Heart left ventricle (tissue), 16 donors: ENCODE data around the gene CPEB2. TPM values are rescaled to one million over a fixed set of nuclear protein-coding genes. Genes with fewer than 3 reads are reported as not detected.

Source experiments
- ATAC-seq, 4 donors: fragments of 200-7000 bp; cut with Tn5 transposase; one replicate each; pipeline ENCODE4 v1.9.1; 2020 to 2022; ENCODE audit warnings: moderate library complexity in 4 of 4, mild to moderate bottlenecking in 3 of 4, moderate number of reproducible peaks in 1 of 4
- DNase-seq, 5 donors: peaks; one replicate each; pipeline ENCODE4 v3.0.0-alpha.2; 2020
- H3K27ac ChIP-seq, 12 donors: fragments of 200-600 bp; sonication (generic) in 4 of 12; one replicate each; pipeline versions ENCODE4 v1.5.0 to v1.8.0; 2016 to 2022; ENCODE audit warnings: mild to moderate bottlenecking in 2 of 12
- H3K27me3 ChIP-seq, 9 donors: fragments of 200-600 bp; sonication (generic) in 2 of 9; one replicate each; pipeline versions ENCODE4 v1.5.1 to v1.8.0; 2016 to 2022; ENCODE audit warnings: mild to moderate bottlenecking in 3 of 9
- H3K36me3 ChIP-seq, 9 donors: fragments of 200-600 bp; sonication (generic) in 2 of 9; one replicate each; pipeline versions ENCODE4 v1.5.0 to v1.8.0; 2018 to 2022; ENCODE audit warnings: mild to moderate bottlenecking in 2 of 9
- H3K4me1 ChIP-seq, 12 donors: fragments of 200-600 bp; sonication (generic) in 4 of 12; one replicate each; pipeline versions ENCODE4 v1.5.0 to v1.8.0; 2016 to 2022; ENCODE audit warnings: mild to moderate bottlenecking in 3 of 12
- H3K4me3 ChIP-seq, 12 donors: fragments of 200-600 bp; sonication (generic) in 4 of 12; one replicate each; pipeline versions ENCODE4 v1.5.0 to v1.8.0; 2017 to 2022; ENCODE audit warnings: mild to moderate bottlenecking in 9 of 12, moderate library complexity in 4 of 12
- H3K9me3 ChIP-seq, 12 donors: fragments of 200-600 bp; sonication (generic) in 4 of 12; one replicate each; pipeline versions ENCODE4 v1.5.0 to v1.8.0; 2016 to 2022; ENCODE audit warnings: mild to moderate bottlenecking in 1 of 12
- POLR2A ChIP-seq, 2 donors: fragments of 450-650 bp; IDR thresholded peaks; one replicate each; pipeline ENCODE4 v1.6.1; 2017; ENCODE audit warnings: antibody characterized with exemption in 2 of 2, mild to moderate bottlenecking in 2 of 2, moderate library complexity in 2 of 2
- WGBS, 4 donors: extraction: QIAGEN DNeasy Blood & Tissue Kit in 2 of 4; methylation state at CpG; one replicate each; pipeline versions ENCODE4 v1.1.5 to v1.1.7; 2013 to 2018; 5-methylcytosine and 5-hydroxymethylcytosine counted together
- intact Hi-C, 10 donors: fragments of 100-400 bp; cut with DNase I; formaldehyde crosslinking; loops; one replicate each; pipeline versions ENCODE4 v1.11.1 to v1.14.2; 2022
- polyA plus RNA-seq, 2 donors: library from polyadenylated mRNA; stranded (reverse); fragments of 200-250 nt; gene quantifications; one replicate each; pipeline ENCODE4 v1.2.3, GENCODE V29; 2013
- total RNA-seq, 9 donors: library from RNA; depleted of rRNA in 2 of 9; stranded (reverse); fragments of >200 nt in 2 of 9; fragmentation: NEBNext Ultra II Directional in 3 of 9; extraction: Animal tissue kit (Norgen Biotek cat#: 25700) in 3 of 9; gene quantifications; one replicate each; pipeline versions ENCODE4 v1.1.0 to v1.2.4, GENCODE V29; 2016 to 2023
- TF ChIP-seq, protein P1 (sequence below), 12 donors: fragments of 200-600 bp; sonication (generic) in 4 of 12; IDR thresholded peaks; one replicate each; pipeline versions ENCODE4 v1.5.0 to v1.8.0; 2018 to 2022; ENCODE audit warnings: antibody characterized with exemption in 12 of 12, mild to moderate bottlenecking in 5 of 12
- donor health status: ischemic (EF 13 %, LVEDD 7.1; RV severe dilation, severe dysfunction).
- donor health status: healthy with polysubstance abuse.
- donor health status: DM: no; HTN: yes; CAD: no.
- donor health status: DM: no; HTN: no; CAD: no.
- donor health status: ischemic (EF 25% LVEDD 6.9; RV normal size, moderate dysfunction).
- donor health status: ischemic (EF 25% LVEDD 5.7; RV mildly dilated, moderate dysfunction).
- donor health status: healthy.
- donor health status: DM: yes; HTN: yes; CAD: no.
- donor health status: ischemic (EF 35%, LVEDD 5.7; RV mildly dilated, moderate dysfunction).
- donor health status: nonischemic (EF 11% LVEDD 7.7; RV severe dilation, severe dysfunction).
- donor health status: DM: yes; HTN: yes; CAD: no.
- donor health status: PGD.
- donor health status: ischemic (EF 29% LVEDD 5.4; RV normal size, mild dysfunction).
- donor health status: nonischemic (EF 23%, LVEDD 6.1; RV moderate dilation, normal function).

Gene CPEB2
- total and polyA plus RNA-seq, 11 donors, result 4.2 to 26.1 (median 17.2) TPM

GRCh38 chr4:15066140-15066539 is 63.9 kb downstream of the CPEB2 start:
- Histone ChIP-seq H3K36me3 (peaks cover 0 to 89% (median 61%) of the 10 kb centered on the region in 9 donors), H3K4me3 (no peak overlapping the region), H3K27me3 (no peaks in the 10 kb centered on the region), H3K9me3 (no peaks in the 10 kb centered on the region), H3K4me1 (peaks cover 0 to 8% (median 0%) of the 10 kb centered on the region in 12 donors), H3K27ac (no peak overlapping the region)
- intact Hi-C loops, result no loop called here
- no peak for DNase-seq
- TF ChIP-seq, protein P1, sequence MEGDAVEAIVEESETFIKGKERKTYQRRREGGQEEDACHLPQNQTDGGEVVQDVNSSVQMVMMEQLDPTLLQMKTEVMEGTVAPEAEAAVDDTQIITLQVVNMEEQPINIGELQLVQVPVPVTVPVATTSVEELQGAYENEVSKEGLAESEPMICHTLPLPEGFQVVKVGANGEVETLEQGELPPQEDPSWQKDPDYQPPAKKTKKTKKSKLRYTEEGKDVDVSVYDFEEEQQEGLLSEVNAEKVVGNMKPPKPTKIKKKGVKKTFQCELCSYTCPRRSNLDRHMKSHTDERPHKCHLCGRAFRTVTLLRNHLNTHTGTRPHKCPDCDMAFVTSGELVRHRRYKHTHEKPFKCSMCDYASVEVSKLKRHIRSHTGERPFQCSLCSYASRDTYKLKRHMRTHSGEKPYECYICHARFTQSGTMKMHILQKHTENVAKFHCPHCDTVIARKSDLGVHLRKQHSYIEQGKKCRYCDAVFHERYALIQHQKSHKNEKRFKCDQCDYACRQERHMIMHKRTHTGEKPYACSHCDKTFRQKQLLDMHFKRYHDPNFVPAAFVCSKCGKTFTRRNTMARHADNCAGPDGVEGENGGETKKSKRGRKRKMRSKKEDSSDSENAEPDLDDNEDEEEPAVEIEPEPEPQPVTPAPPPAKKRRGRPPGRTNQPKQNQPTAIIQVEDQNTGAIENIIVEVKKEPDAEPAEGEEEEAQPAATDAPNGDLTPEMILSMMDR (IDR thresholded peaks at IDR 0.05), result no peak
- no peak for TF ChIP-seq POLR2A (IDR thresholded peaks at IDR 0.05)
- 60 to 73% (median 70%) methylated on average over 7 of the region's 7 CpGs for WGBS, 4 donors
- peak in 2 of 4 donors; percentile 16 to 79 for ATAC-seq

DNA sequence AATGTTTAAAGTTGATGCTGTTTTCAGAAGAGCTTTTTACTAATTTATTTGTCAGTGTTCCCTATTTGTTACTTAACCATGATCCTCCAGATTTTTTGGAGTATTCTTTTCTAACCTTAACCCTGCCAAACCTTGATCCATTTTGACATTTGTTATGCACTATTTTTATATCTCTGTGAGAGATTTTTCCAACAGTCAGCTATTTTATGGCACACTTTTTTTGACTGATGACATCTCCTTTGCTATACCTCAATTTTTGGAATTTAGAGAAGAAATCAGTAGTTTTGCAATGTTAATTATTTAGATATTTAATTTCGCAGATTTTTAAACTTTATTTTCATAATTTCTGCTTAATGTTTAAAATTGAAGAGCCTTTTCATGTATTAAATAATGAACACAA is 66.0 kb downstream of the CPEB2 start:
- Histone ChIP-seq H3K9me3 (no peaks in the 10 kb centered on the region), H3K4me3 (no peak overlapping the region), H3K27ac (no peak overlapping the region), H3K27me3 (no peaks in the 10 kb centered on the region), H3K4me1 (peaks cover 0 to 8% (median 0%) of the 10 kb centered on the region in 12 donors), H3K36me3 (peaks cover 0 to 67% (median 40%) of the 10 kb centered on the region in 9 donors)
- no peak for TF ChIP-seq POLR2A (IDR thresholded peaks at IDR 0.05)
- TF ChIP-seq, protein P1 (IDR thresholded peaks at IDR 0.05), result no peak
- WGBS, 4 donors, result 95 to 98% (median 96%) methylated on average over 1 of the region's 1 CpG
- no peak for ATAC-seq
- no peak for DNase-seq
- intact Hi-C loops, result no loop called here

- Histone ChIP-seq H3K27ac (no peak overlapping the region), H3K27me3 (no peaks in the 10 kb centered on the region), H3K4me3 (no peak overlapping the region), H3K4me1 (peaks cover 0 to 9% (median 0%) of the 10 kb centered on the region in 12 donors), H3K36me3 (peaks cover 0 to 6% (median 0%) of the 10 kb centered on the region in 9 donors), H3K9me3 (peaks cover 0 to 26% (median 10%) of the 10 kb centered on the region in 12 donors)
- no peak for TF ChIP-seq POLR2A (IDR thresholded peaks at IDR 0.05)
- TF ChIP-seq, protein P1 (IDR thresholded peaks at IDR 0.05), result no peak
- intact Hi-C loops, result no loop called here
- no peak for DNase-seq
- no peak for ATAC-seq
Measured at GRCh38 chr4:15075875-15076274, 73.6 kb downstream of the CPEB2 start.

- DNase-seq (no peak), ATAC-seq (no peak)
- H3K27me3 ChIP-seq, result no peaks in the 10 kb centered on the region
- no peaks in the 10 kb centered on the region for H3K36me3 ChIP-seq
- no peak overlapping the region for H3K27ac ChIP-seq
- intact Hi-C loops, result no loop called here
- peaks cover 0 to 26% (median 10%) of the 10 kb centered on the region in 12 donors for H3K9me3 ChIP-seq
- H3K4me1 ChIP-seq, result peaks cover 0 to 9% (median 0%) of the 10 kb centered on the region in 12 donors
- no peak overlapping the region for H3K4me3 ChIP-seq
- TF ChIP-seq, protein P1 (IDR thresholded peaks at IDR 0.05), result no peak
- TF ChIP-seq POLR2A (IDR thresholded peaks at IDR 0.05), result no peak
- WGBS, 4 donors, result 83 to 87% (median 87%) methylated on average over 2 of the region's 2 CpGs
Measured at GRCh38 chr4:15077969-15078368, 75.7 kb downstream of the CPEB2 start.
